Smooth muscle cell (in vitro differentiated cells): Measurements from ENCODE around the gene ACP1. TPM values are rescaled to one million over a fixed set of nuclear protein-coding genes. Genes with fewer than 3 reads are reported as not detected.

ENCODE experiments used
- DNase-seq: peaks from one replicate; lab custom pipeline; 2025; ENCODE audit not compliant: unreplicated experiment; lab: John Stamatoyannopoulos, UW
- H2AFZ ChIP-seq: fragments of 200-600 bp; sonication (generic); 2 replicates; pipeline ENCODE4 v1.6.0; 2016; ENCODE audit warnings: antibody characterized with exemption, low read depth, mild to moderate bottlenecking
- H3F3A ChIP-seq: fragments of 200-600 bp; sonication (generic); 2 replicates; pipeline ENCODE4 v1.6.0; 2017; ENCODE audit warnings: antibody characterized with exemption, low read depth
- H3K27ac ChIP-seq: fragments of 200-600 bp; sonication (generic); 2 replicates; pipeline ENCODE4 v1.5.1; 2016; ENCODE audit warnings: low read depth, mild to moderate bottlenecking
- H3K27me3 ChIP-seq: fragments of 200-600 bp; sonication (generic); 2 replicates; pipeline ENCODE4 v1.6.1; 2016; ENCODE audit warnings: low read depth, mild to moderate bottlenecking
- H3K36me3 ChIP-seq: fragments of 200-600 bp; sonication (generic); 2 replicates; pipeline ENCODE4 v1.5.1; 2016; ENCODE audit warnings: low read depth
- H3K4me1 ChIP-seq: fragments of 200-600 bp; sonication (generic); 2 replicates; pipeline ENCODE4 v1.5.1; 2016; ENCODE audit warnings: low read depth
- H3K4me2 ChIP-seq: fragments of 200-600 bp; sonication (generic); 2 replicates; pipeline ENCODE4 v1.6.0; 2016; ENCODE audit warnings: mild to moderate bottlenecking
- H3K4me3 ChIP-seq: fragments of 200-600 bp; sonication (generic); 2 replicates; pipeline ENCODE4 v1.5.1; 2016; ENCODE audit warnings: mild to moderate bottlenecking
- H3K79me2 ChIP-seq: fragments of 200-600 bp; sonication (generic); 2 replicates; pipeline ENCODE4 v1.6.0; 2016; ENCODE audit warnings: low read depth, mild to moderate bottlenecking
- H3K9ac ChIP-seq: fragments of 200-600 bp; sonication (generic); 2 replicates; pipeline ENCODE4 v1.6.0; 2016; ENCODE audit warnings: low read depth
- H3K9me3 ChIP-seq: fragments of 200-600 bp; sonication (generic); replicated peaks from 2 replicates; pipeline ENCODE4 v1.5.1; 2016; ENCODE audit warnings: low read depth
- H4K20me1 ChIP-seq: fragments of 200-600 bp; sonication (generic); 2 replicates; pipeline ENCODE4 v1.6.0; 2016; ENCODE audit warnings: low read depth
- CTCF ChIP-seq: fragments of 200-600 bp; sonication (generic); IDR thresholded peaks from 2 replicates; pipeline ENCODE4 v1.5.1; 2017; ENCODE audit warnings: borderline replicate concordance, mild to moderate bottlenecking, antibody characterized with exemption; ENCODE audit not compliant: insufficient read depth, poor library complexity, severe bottlenecking
- WGBS: methylation state at CpG from one replicate; pipeline ENCODE4 v1.1.7; 2016; ENCODE audit warnings: low lambda C conversion rate; 5-methylcytosine and 5-hydroxymethylcytosine counted together
- polyA plus RNA-seq: library from polyadenylated mRNA; unstranded; fragments of >200 nt; fragmentation: Nextera tagmentation; extraction: Ambion mirVana; gene quantifications from 2 replicates; pipeline ENCODE4 v1.2.1, GENCODE V29; 2016
- total RNA-seq: library from RNA; depleted of rRNA; stranded (reverse); fragments of >200 nt; gene quantifications from 2 replicates; pipeline ENCODE4 v1.2.3, GENCODE V29; 2014

ACP1 gene
- total and polyA plus RNA-seq, 2 experiments from 2014 or later = 168 to 182 TPM

GRCh38 chr2:279366-279765, 14.6 kb downstream of the ACP1 start:
- Histone ChIP-seq H3K27me3 (peaks cover 1% of the 10 kb centered on the region), H3K79me2 (peaks cover 9% of the 10 kb centered on the region), H3K4me1 (peaks cover 4% of the 10 kb centered on the region), H3K4me2 (no peak overlapping the region), H4K20me1 (peaks cover 87% of the 10 kb centered on the region), H3K9ac (no peak overlapping the region), H3K9me3 (no peaks in the 10 kb centered on the region), H3K4me3 (no peak overlapping the region), H3F3A (no peaks in the 10 kb centered on the region), H2AFZ (no peak overlapping the region), H3K27ac (no peak overlapping the region), H3K36me3 (peaks cover 20% of the 10 kb centered on the region)
- DNase-seq = no peak
- 95% methylated on average over 4 of the region's 4 CpGs for WGBS
- no peak for TF ChIP-seq CTCF

GRCh38 chr2:279956-280649, 15.4 kb downstream of the ACP1 start:
- TF ChIP-seq CTCF = no peak
- peaks cover 5% of the 10 kb centered on the region for H3K4me1 ChIP-seq

GRCh38 chr2:280650-281110, 15.9 kb downstream of the ACP1 start:
- TF ChIP-seq CTCF = no peak
- DNase-seq = no peak

More at GRCh38 chr2:279956-280649, 15.4 kb downstream of the ACP1 start:
- H3K9me3 ChIP-seq = no peaks in the 10 kb centered on the region
- H3K27ac ChIP-seq = no peak overlapping the region
- H3K4me2 ChIP-seq = no peak overlapping the region
- H3K9ac ChIP-seq = no peak overlapping the region
- 97% methylated on average over 4 of the region's 4 CpGs for WGBS
- H3K79me2 ChIP-seq = peaks cover 1% of the 10 kb centered on the region
- peaks cover 87% of the 10 kb centered on the region for H4K20me1 ChIP-seq
- peaks cover 8% of the 10 kb centered on the region for H3K27me3 ChIP-seq
- H3K4me3 ChIP-seq = no peak overlapping the region
- H3F3A ChIP-seq = no peaks in the 10 kb centered on the region
- peaks cover 20% of the 10 kb centered on the region for H3K36me3 ChIP-seq
- no peak overlapping the region for H2AFZ ChIP-seq
- DNase-seq = no peak

GRCh38 chr2:281381-281780, 16.6 kb downstream of the ACP1 start:
- Histone ChIP-seq H3K27ac (no peak overlapping the region), H3K27me3 (peaks cover 21% of the 10 kb centered on the region), H3K9ac (no peak overlapping the region), H3K4me3 (no peak overlapping the region), H3K4me1 (peaks cover 5% of the 10 kb centered on the region), H2AFZ (no peak overlapping the region), H3K36me3 (peaks cover 20% of the 10 kb centered on the region), H4K20me1 (peaks cover 87% of the 10 kb centered on the region), H3F3A (peaks cover 3% of the 10 kb centered on the region), H3K79me2 (no peaks in the 10 kb centered on the region), H3K4me2 (no peak overlapping the region), H3K9me3 (no peaks in the 10 kb centered on the region)
- no peak for DNase-seq
- no peak for TF ChIP-seq CTCF
- 96% methylated on average over 9 of the region's 9 CpGs for WGBS

More at GRCh38 chr2:280650-281110, 15.9 kb downstream of the ACP1 start:
- H3K36me3 ChIP-seq = peaks cover 20% of the 10 kb centered on the region
- peaks cover 14% of the 10 kb centered on the region for H3K27me3 ChIP-seq
- no peak overlapping the region for H2AFZ ChIP-seq
- no peak overlapping the region for H3K27ac ChIP-seq
- H3K79me2 ChIP-seq = no peaks in the 10 kb centered on the region
- H3F3A ChIP-seq = no peaks in the 10 kb centered on the region
- H3K9me3 ChIP-seq = no peaks in the 10 kb centered on the region
- peaks cover 87% of the 10 kb centered on the region for H4K20me1 ChIP-seq
- H3K4me3 ChIP-seq = no peak overlapping the region
- no peak overlapping the region for H3K4me2 ChIP-seq
- WGBS = 91% methylated on average over 7 of the region's 7 CpGs
- peaks cover 5% of the 10 kb centered on the region for H3K4me1 ChIP-seq
- H3K9ac ChIP-seq = no peak overlapping the region
